VCaP (cell line): Measurements from ENCODE around the gene CA12.
A peak's percentile ranks its signal among the peaks of the same experiment; 100 is the strongest.
"Not testable (repeated sequence)": the region's sequence is repeated elsewhere in the genome, so short reads cannot be mapped to it uniquely, and the experiment has no call there.

Experiments
- H3K27ac ChIP-seq: fragments of 450-650 bp; 2 replicates; pipeline ENCODE4 v1.5.1; 2017
- CTCF ChIP-seq: fragments of 450-650 bp; conservative IDR thresholded peaks from 2 replicates; pipeline ENCODE4 v1.5.1; 2017; ENCODE audit warnings: mild to moderate bottlenecking, moderate library complexity

The CA12 gene

GRCh38 chr15:63420333-63420747, 38.7 kb upstream of the CA12 start:
- TF ChIP-seq CTCF = no peak

GRCh38 chr15:63418811-63419210, 37.2 kb upstream of the CA12 start:
- H3K27ac ChIP-seq = no peak overlapping the region
- TF ChIP-seq CTCF = no peak

More at GRCh38 chr15:63420333-63420747, 38.7 kb upstream of the CA12 start:
- no peak overlapping the region for H3K27ac ChIP-seq

GRCh38 chr15:63417721-63418120, 36.1 kb upstream of the CA12 start:
- no peak overlapping the region for H3K27ac ChIP-seq

GRCh38 chr15:63417274-63417673, 35.6 kb upstream of the CA12 start:
- not testable (repeated sequence) for H3K27ac ChIP-seq

More at GRCh38 chr15:63417721-63418120, 36.1 kb upstream of the CA12 start:
- no peak for TF ChIP-seq CTCF

- H3K27ac ChIP-seq = no peak overlapping the region
- TF ChIP-seq CTCF = no peak
Measured at GRCh38 chr15:63414474-63415120, 33.0 kb upstream of the CA12 start.

- no peak for TF ChIP-seq CTCF
- no peak overlapping the region for H3K27ac ChIP-seq
Measured at GRCh38 chr15:63412551-63412950, 30.9 kb upstream of the CA12 start.

GRCh38 chr15:63411866-63412265, 30.2 kb upstream of the CA12 start:
- TF ChIP-seq CTCF = no peak
- H3K27ac ChIP-seq = no peak overlapping the region

- peak overlapping the region; percentile 73; the same call in 1 of the 2 replicates for H3K27ac ChIP-seq
- no peak for TF ChIP-seq CTCF
Measured at GRCh38 chr15:63409179-63409578, 27.5 kb upstream of the CA12 start.
